GM12874 (cell line): Measurements from ENCODE around the gene RHOG.

Experiments
- TF ChIP-seq, protein P1 (sequence below): IDR thresholded peaks from 2 replicates; pipeline ENCODE4 v1.5.1; 2011; ENCODE audit warnings: low read depth, mild to moderate bottlenecking, control low read depth, low read length, moderate library complexity; ENCODE audit not compliant: insufficient read depth

RHOG gene

DNA sequence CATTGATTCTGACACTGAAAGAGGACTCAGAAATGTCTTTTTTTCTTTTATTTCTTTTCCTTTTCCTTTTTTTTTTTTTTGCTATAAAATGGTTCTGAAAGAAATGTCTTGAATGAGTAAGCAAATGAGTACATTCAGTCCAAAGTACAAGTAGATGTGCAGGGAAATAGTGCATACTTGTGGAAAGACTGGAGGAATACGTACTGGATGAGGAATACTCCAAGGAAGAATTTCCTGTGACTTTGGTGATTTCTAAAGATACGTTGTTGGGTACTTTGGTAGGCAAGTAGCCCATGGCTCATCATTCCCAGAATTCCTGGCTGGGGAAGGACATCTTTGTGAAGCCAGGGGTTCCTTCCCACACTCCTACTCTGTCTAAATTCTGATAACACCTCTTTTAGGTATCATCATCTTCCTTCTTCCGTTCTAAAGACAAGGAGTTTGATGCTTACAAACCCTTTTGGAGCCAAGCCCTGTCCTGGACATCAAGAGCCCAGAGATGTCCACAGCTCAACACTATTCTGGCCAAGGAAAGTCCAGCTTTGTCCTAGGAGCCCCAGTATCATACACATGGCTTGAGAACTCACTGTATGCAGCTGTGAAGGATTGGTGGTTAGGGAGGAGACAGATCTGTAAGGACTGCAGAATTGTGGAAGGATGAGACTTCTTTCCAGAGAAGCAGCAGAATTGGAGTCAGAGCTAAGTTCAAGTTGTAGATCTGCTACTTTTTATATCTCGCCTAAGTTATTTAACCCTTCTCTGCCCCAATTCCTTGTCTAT lies 38.6 kb downstream of the RHOG start:
- TF ChIP-seq, protein P1, sequence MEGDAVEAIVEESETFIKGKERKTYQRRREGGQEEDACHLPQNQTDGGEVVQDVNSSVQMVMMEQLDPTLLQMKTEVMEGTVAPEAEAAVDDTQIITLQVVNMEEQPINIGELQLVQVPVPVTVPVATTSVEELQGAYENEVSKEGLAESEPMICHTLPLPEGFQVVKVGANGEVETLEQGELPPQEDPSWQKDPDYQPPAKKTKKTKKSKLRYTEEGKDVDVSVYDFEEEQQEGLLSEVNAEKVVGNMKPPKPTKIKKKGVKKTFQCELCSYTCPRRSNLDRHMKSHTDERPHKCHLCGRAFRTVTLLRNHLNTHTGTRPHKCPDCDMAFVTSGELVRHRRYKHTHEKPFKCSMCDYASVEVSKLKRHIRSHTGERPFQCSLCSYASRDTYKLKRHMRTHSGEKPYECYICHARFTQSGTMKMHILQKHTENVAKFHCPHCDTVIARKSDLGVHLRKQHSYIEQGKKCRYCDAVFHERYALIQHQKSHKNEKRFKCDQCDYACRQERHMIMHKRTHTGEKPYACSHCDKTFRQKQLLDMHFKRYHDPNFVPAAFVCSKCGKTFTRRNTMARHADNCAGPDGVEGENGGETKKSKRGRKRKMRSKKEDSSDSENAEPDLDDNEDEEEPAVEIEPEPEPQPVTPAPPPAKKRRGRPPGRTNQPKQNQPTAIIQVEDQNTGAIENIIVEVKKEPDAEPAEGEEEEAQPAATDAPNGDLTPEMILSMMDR = no peak

DNA sequence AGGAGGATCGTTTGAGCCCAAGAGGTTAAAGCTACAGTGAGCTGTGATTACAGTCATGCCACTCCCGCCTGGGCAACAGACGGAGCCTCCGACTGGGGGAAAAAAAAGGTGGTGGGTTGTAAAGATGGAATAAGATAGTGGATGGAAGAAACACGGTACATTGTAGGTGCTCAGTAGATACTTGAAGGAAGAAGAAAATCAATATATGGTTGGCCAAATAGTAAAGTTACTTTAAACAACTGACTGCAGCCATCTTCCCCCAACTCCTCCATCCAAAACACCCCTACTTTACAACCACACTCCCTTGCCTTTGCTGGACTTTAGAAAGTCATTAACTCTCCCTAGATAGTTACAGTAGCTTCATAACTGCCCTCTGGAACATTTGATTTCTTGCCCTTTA lies 40.9 kb downstream of the RHOG start:
- TF ChIP-seq, protein P1 = no peak

DNA sequence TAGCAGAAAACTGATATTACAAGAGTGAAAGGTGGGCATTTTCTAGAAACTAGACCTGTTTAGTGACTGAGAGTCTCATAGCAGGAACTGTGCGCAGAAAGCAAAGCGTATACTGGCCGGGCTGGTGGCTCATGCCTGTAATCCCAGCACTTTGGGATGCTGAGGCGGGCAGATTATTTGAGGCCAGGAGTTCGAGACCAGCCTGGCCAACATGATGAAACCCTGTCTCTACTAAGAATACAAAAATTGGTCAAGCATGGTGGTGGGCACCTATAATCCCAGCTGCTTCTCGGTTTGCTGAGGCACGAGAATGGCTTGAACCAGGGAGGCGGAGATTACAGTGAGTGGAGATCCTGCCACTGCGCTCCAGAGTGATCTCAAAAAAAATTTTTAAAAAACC lies 41.6 kb downstream of the RHOG start:
- TF ChIP-seq, protein P1 = no peak

DNA sequence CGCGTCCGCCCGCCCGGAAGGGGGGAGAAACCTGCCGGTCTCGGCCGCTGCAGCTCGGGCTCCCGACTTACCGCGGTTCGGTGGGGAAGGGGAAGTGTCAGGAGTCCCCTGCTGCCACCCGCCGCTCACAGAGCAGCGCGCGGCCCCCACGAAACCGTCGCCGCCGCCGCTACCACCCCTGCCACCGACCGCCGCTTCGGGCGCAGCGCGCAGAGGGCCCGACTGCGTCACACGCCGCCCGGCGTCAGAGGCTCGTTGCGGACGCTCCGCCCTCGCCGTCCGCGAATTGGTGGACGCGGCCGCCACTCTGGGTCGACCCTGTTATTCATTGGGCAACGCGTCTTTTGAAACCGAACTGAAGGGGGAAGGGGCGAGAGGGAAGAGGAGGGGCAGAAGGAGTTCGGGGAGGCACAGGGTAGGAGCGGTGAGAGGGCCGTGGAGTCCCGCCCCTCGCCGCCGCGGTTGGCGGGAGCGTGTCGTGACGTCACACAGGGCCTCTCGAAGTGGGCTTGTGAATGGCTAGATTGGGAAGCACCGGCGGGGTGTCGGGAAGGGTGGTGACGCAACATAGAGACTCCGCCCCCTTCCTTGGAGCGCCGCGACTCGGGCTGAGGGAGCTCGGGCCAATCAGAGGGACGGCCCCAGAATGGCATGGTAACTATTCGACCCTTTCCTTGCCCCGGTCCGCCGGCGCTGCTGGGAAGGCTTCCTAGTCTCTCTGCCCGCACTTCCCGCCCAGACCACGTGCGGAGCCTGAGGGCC lies 43.2 kb downstream of the RHOG start, which contains the start of gene NUP98:
Gene NUP98 (minus strand): TSS at position 226 of the 762 bp plus-strand sequence. CDS start 15,437 bp downstream, outside the sequence.
- TF ChIP-seq, protein P1 = no peak

DNA sequence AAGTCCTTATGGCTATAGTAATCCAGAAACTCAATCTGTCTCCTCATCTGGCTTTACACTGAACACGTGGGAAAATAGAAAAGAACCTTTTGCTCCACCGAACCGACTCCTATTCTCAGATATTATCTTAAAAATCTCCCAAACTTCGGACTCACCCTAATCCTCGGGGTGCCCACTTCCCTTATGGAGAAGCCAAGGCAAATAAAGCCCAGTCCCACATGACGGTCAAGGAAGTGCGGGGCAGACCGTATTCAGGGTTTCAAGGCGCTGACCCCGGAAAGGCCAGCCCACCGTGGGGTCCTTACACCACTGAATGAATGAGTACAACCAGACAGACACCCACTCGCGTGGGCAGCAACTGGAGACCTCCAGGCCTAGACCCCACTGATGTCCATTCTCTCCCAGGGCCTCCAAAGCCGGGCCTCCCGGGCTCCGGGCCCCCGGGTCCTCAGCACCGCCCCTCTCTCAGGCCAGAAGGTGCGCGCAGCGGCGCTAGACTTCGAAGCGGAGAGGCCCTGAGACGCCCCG lies 43.9 kb downstream of the RHOG start:
- TF ChIP-seq, protein P1 = no peak

DNA sequence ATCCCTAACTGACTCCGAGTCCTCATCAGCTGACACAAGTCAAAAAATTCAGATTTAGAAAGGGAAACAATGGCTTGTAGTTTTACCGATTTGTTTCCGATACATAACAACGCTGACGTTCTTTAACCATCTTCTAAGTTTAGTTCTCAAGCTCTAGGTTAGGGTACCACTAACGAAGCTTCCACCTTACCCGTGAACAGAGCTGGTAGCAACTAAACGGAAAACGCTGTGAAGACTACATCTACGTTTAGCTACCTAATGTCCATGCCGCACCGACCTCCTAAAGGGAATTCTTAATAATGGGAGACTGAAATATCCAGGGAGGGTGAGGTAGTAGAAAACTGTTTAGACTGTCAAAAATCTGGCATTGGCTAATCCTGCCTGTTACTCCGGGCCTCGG lies 44.4 kb downstream of the RHOG start:
- TF ChIP-seq, protein P1 = no peak

DNA sequence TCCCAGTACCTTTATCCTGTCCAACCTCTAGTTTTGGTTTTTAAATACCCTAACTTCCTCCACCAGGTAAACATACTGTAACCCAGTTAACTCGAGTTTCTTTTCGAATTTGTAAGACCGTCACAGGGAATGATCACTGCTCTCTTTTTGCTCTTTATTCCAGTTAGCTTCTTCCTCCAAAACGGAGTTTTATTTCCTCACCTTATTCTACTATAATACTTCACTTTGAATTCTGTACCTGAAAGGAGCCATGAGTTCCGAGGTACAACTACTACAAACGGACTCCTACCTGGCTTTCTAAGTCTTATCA lies 44.8 kb downstream of the RHOG start:
- TF ChIP-seq, protein P1 = no peak
